Measurements from ENCODE around the gene CDH4. TPM values are rescaled to one million over a fixed set of nuclear protein-coding genes. Genes with fewer than 3 reads are reported as not detected.

Gene CDH4
- total and polyA plus RNA-seq, 2 donors (not counting 3 experiments of a cell fraction or from before 2014, with no cell fraction given): 0.17 to 0.51 TPM

GRCh38 chr20:61922936-61923335 lies 670.9 kb downstream of the CDH4 start:
- no peaks in the 10 kb centered on the region for H3K9me3 ChIP-seq (replicated peaks; ENCODE audit: control insufficient read depth, insufficient read depth, low read length)
- H3K27ac ChIP-seq (ENCODE audit: insufficient read depth, low read depth, low read length): no peak overlapping the region
- BruUV-seq (replicated peaks): no TSS peak
- H3K79me2 ChIP-seq (ENCODE audit: control insufficient read depth, insufficient read depth, low read length): no peaks in the 10 kb centered on the region
- POLR2A ChIA-PET: no interaction called here
- H4K20me1 ChIP-seq (replicated peaks; ENCODE audit: control insufficient read depth, extremely low read depth, insufficient read depth, low read length): no peaks in the 10 kb centered on the region
- TF ChIP-seq MYC (IDR thresholded peaks at IDR 0.05; ENCODE audit: low read depth, low read length) (no peak), POLR2A (IDR thresholded peaks at IDR 0.05; ENCODE audit: low read depth, low read length) (no peak), POLR2AphosphoS5 (IDR thresholded peaks at IDR 0.05; ENCODE audit: insufficient read depth, low read depth, low read length) (no peak), FOS (IDR thresholded peaks at IDR 0.05; ENCODE audit: borderline replicate concordance, insufficient read depth, low read length) (no peak), MAX (IDR thresholded peaks at IDR 0.05; ENCODE audit: insufficient read depth, insufficient read length) (no peak), EZH2 (IDR thresholded peaks at IDR 0.05; ENCODE audit: borderline replicate concordance, low read depth, low read length, severe bottlenecking) (no peak), CTCF (IDR thresholded peaks at IDR 0.05; ENCODE audit: extremely low read depth in 1 of 2, insufficient read depth in 1 of 2, low read depth in 1 of 2, low read length in 2 of 2) (no peak), GATA2 (IDR thresholded peaks at IDR 0.05; ENCODE audit: insufficient read depth, insufficient read length, low read depth, low read length) (no peak), JUN (IDR thresholded peaks at IDR 0.05; ENCODE audit: borderline replicate concordance, insufficient read depth, insufficient read length, low read depth) (no peak)
- no peak overlapping the region for H3K4me3 ChIP-seq (replicated peaks in 1 of 3; ENCODE audit: insufficient read depth in 1 of 3, low read depth in 1 of 3, low read length in 3 of 3)
- no peaks in the 10 kb centered on the region for H3K9me1 ChIP-seq (replicated peaks; ENCODE audit: control insufficient read depth, extremely low read depth, insufficient read depth, low read length)
- H2AFZ ChIP-seq (ENCODE audit: low read depth, low read length): no peak overlapping the region
- dilution Hi-C loops (cut with MboI; ENCODE audit: extremely low pct_ligation_motif_present, low sequenced_read_pairs) (no loop called here), intact Hi-C loops (cut with micrococcal nuclease) (no loop called here)
- H3K9ac ChIP-seq (replicated peaks; ENCODE audit: extremely low read depth, insufficient read depth, low read length): no peak overlapping the region
- FAIRE-seq: no peak
- no peak for DNase-seq (ENCODE audit: low read depth, low spot score)
- CTCF ChIA-PET: no interaction called here
- no peak overlapping the region for H3K4me2 ChIP-seq (ENCODE audit: insufficient read depth, low read length)
- no peaks in the 10 kb centered on the region for H3K4me1 ChIP-seq (ENCODE audit: control insufficient read depth, extremely low read depth, insufficient read depth, low read length)
- no peaks in the 10 kb centered on the region for H3K36me3 ChIP-seq (ENCODE audit: control insufficient read depth in 2 of 2, extremely low read depth in 1 of 2, insufficient read depth in 2 of 2, low read length in 2 of 2)
- H3K27me3 ChIP-seq (ENCODE audit: control insufficient read depth in 2 of 2, insufficient read depth in 2 of 2, low read length in 2 of 2): no peaks in the 10 kb centered on the region

Measured in endothelial cell of umbilical vein (primary cell).